ENCODE data around the gene MPPED1.
A peak's percentile ranks its signal among the peaks of the same experiment; 100 is the strongest.

MPPED1 gene

GRCh38 chr22:43477966-43478365 is 66.2 kb downstream of the MPPED1 start:
- TF ChIP-seq CTCF (IDR thresholded peaks at IDR 0.05; ENCODE audit: insufficient read depth, missing control alignments): no peak
- FAIRE-seq: no peak
- no peak for DNase-seq (ENCODE audit: insufficient read length, low spot score)

GRCh38 chr22:43478621-43479300 is 66.9 kb downstream of the MPPED1 start:
- no peak for TF ChIP-seq CTCF (IDR thresholded peaks at IDR 0.05; ENCODE audit: insufficient read depth, missing control alignments)
- no peak for DNase-seq (ENCODE audit: insufficient read length, low spot score)
- FAIRE-seq: no peak

GRCh38 chr22:43479301-43479950 is 67.6 kb downstream of the MPPED1 start:
- FAIRE-seq: no peak
- TF ChIP-seq CTCF (IDR thresholded peaks at IDR 0.05; ENCODE audit: insufficient read depth, missing control alignments): no peak
- no peak for DNase-seq (ENCODE audit: insufficient read length, low spot score)

- no peak for TF ChIP-seq CTCF (IDR thresholded peaks at IDR 0.05; ENCODE audit: insufficient read depth, missing control alignments)
- FAIRE-seq (no peak), DNase-seq (ENCODE audit: insufficient read length, low spot score) (no peak)
Measured at GRCh38 chr22:43479962-43480361, 68.1 kb downstream of the MPPED1 start.

GRCh38 chr22:43481568-43482317 is 69.9 kb downstream of the MPPED1 start:
- FAIRE-seq: no peak
- DNase-seq (ENCODE audit: insufficient read length, low spot score): no peak
- peak; percentile 31 for TF ChIP-seq CTCF (IDR thresholded peaks at IDR 0.05; ENCODE audit: insufficient read depth, missing control alignments)

GRCh38 chr22:43482318-43482625 is 70.5 kb downstream of the MPPED1 start:
- FAIRE-seq (no peak), DNase-seq (ENCODE audit: insufficient read length, low spot score) (no peak)
- TF ChIP-seq CTCF (IDR thresholded peaks at IDR 0.05; ENCODE audit: insufficient read depth, missing control alignments): no peak

GRCh38 chr22:43483266-43483665 is 71.5 kb downstream of the MPPED1 start:
- FAIRE-seq (no peak), DNase-seq (ENCODE audit: insufficient read length, low spot score) (no peak)
- TF ChIP-seq CTCF (IDR thresholded peaks at IDR 0.05; ENCODE audit: insufficient read depth, missing control alignments): no peak

Data from D721Med (cell line).